ENCODE data around the gene OR2C1. TPM values are rescaled to one million over a fixed set of nuclear protein-coding genes. Genes with fewer than 3 reads are reported as not detected.
A peak's percentile ranks its signal among the peaks of the same experiment; 100 is the strongest.

Gene OR2C1
- polyA plus RNA-seq, 1 donor from 2014 or later: not detected

- Mint-ChIP-seq H3K36me3 (peaks cover 10% of the 10 kb centered on the region), H3K4me1 (peaks cover 0 to 5% (median 2%) of the 10 kb centered on the region in 3 donors), H3K9me3 (peaks cover 15 to 39% (median 18%) of the 10 kb centered on the region in 3 donors), H3K27ac (no peak overlapping the region), H3K27me3 (peaks cover 16% of the 10 kb centered on the region), H3K4me3 (no peak overlapping the region)
These were observed 8.1 kb downstream of the OR2C1 start for GRCh38 chr16:3363793-3364192.

GRCh38 chr16:3364774-3365427 lies 9.2 kb downstream of the OR2C1 start:
- Mint-ChIP-seq H3K9me3 (peaks cover 11 to 34% (median 11%) of the 10 kb centered on the region in 3 donors), H3K4me3 (peak overlapping the region; percentile 76 to 95 (median 84)), H3K36me3 (peaks cover 10% of the 10 kb centered on the region), H3K27me3 (peaks cover 12% of the 10 kb centered on the region), H3K4me1 (peaks cover 0 to 5% (median 2%) of the 10 kb centered on the region in 3 donors), H3K27ac (peak overlapping the region; percentile 64 to 93 (median 69))

GRCh38 chr16:3369073-3369472 lies 13.4 kb downstream of the OR2C1 start:
- H3K27ac Mint-ChIP-seq: no peak overlapping the region
- peaks cover 0 to 28% (median 5%) of the 10 kb centered on the region in 3 donors for H3K9me3 Mint-ChIP-seq
- H3K4me3 Mint-ChIP-seq: no peak overlapping the region
- no peaks in the 10 kb centered on the region for H3K27me3 Mint-ChIP-seq
- peaks cover 12% of the 10 kb centered on the region for H3K36me3 Mint-ChIP-seq
- peaks cover 0 to 5% (median 2%) of the 10 kb centered on the region in 3 donors for H3K4me1 Mint-ChIP-seq

GRCh38 chr16:3375680-3376079 lies 20.0 kb downstream of the OR2C1 start:
- Mint-ChIP-seq H3K4me3 (no peak overlapping the region), H3K27me3 (no peaks in the 10 kb centered on the region), H3K9me3 (peaks cover 12 to 28% (median 27%) of the 10 kb centered on the region in 3 donors), H3K36me3 (peaks cover 18% of the 10 kb centered on the region), H3K27ac (no peak overlapping the region), H3K4me1 (no peaks in the 10 kb centered on the region)

GRCh38 chr16:3377917-3378316 lies 22.2 kb downstream of the OR2C1 start:
- H3K9me3 Mint-ChIP-seq: peaks cover 17 to 47% (median 42%) of the 10 kb centered on the region in 3 donors

GRCh38 chr16:3383045-3383448 lies 27.4 kb downstream of the OR2C1 start:
- H3K4me3 Mint-ChIP-seq: no peak overlapping the region
- peaks cover 49% of the 10 kb centered on the region for H3K36me3 Mint-ChIP-seq
- H3K4me1 Mint-ChIP-seq: no peaks in the 10 kb centered on the region

More at GRCh38 chr16:3377917-3378316, 22.2 kb downstream of the OR2C1 start:
- Mint-ChIP-seq H3K36me3 (peaks cover 31% of the 10 kb centered on the region), H3K4me1 (no peaks in the 10 kb centered on the region), H3K27me3 (no peaks in the 10 kb centered on the region), H3K27ac (no peak overlapping the region), H3K4me3 (no peak overlapping the region)

GRCh38 chr16:3388325-3388724 lies 32.6 kb downstream of the OR2C1 start:
- H3K9me3 Mint-ChIP-seq: peaks cover 9 to 38% (median 36%) of the 10 kb centered on the region in 3 donors
- H3K4me1 Mint-ChIP-seq: peaks cover 0 to 4% (median 0%) of the 10 kb centered on the region in 3 donors
- H3K4me3 Mint-ChIP-seq: no peak overlapping the region
- no peak overlapping the region for H3K27ac Mint-ChIP-seq
- no peaks in the 10 kb centered on the region for H3K27me3 Mint-ChIP-seq
- peaks cover 46% of the 10 kb centered on the region for H3K36me3 Mint-ChIP-seq

More at GRCh38 chr16:3383045-3383448, 27.4 kb downstream of the OR2C1 start:
- Mint-ChIP-seq H3K9me3 (peaks cover 18 to 56% (median 50%) of the 10 kb centered on the region in 3 donors), H3K27me3 (no peaks in the 10 kb centered on the region), H3K27ac (no peak overlapping the region)

- Mint-ChIP-seq H3K36me3 (peaks cover 41% of the 10 kb centered on the region), H3K4me1 (peaks cover under 1 to 6% (median 5%) of the 10 kb centered on the region in 3 donors), H3K4me3 (no peak overlapping the region), H3K27me3 (no peaks in the 10 kb centered on the region), H3K27ac (no peak overlapping the region), H3K9me3 (peaks cover 4 to 32% (median 25%) of the 10 kb centered on the region in 3 donors)
These were observed 34.1 kb downstream of the OR2C1 start for GRCh38 chr16:3389663-3390338.

GRCh38 chr16:3400446-3400778 lies 44.7 kb downstream of the OR2C1 start:
- H3K27ac Mint-ChIP-seq: peak overlapping the region; percentile 52 to 91 (median 63)

GRCh38 chr16:3400779-3401688 lies 45.3 kb downstream of the OR2C1 start, which contains the start of the genes ZNF174 and ZSCAN32:
Gene ZNF174 (plus strand): TSS chr16:3401215. CDS start chr16:3402005, 790 bp downstream.
Gene ZSCAN32 (minus strand): TSS chr16:3401004. CDS start chr16:3397557, 3,447 bp downstream.
- peak within 1 kb of the TSS; percentile 91 to 96 (median 94) for H3K4me3 Mint-ChIP-seq
- peaks cover 7 to 8% (median 8%) of the 10 kb centered on the region in 3 donors for H3K9me3 Mint-ChIP-seq
- peaks cover 28% of the 10 kb centered on the region for H3K36me3 Mint-ChIP-seq
- H3K4me1 Mint-ChIP-seq: peaks cover 24 to 38% (median 28%) of the 10 kb centered on the region in 3 donors
- peak within 1 kb of the TSS; percentile 52 to 91 (median 63) for H3K27ac Mint-ChIP-seq
- H3K27me3 Mint-ChIP-seq: no peaks in the 10 kb centered on the region

More at GRCh38 chr16:3400446-3400778, 44.7 kb downstream of the OR2C1 start:
- Mint-ChIP-seq H3K36me3 (peaks cover 31% of the 10 kb centered on the region), H3K9me3 (peaks cover 5 to 9% (median 6%) of the 10 kb centered on the region in 3 donors), H3K4me1 (peaks cover 25 to 40% (median 28%) of the 10 kb centered on the region in 3 donors), H3K27me3 (no peaks in the 10 kb centered on the region), H3K4me3 (peak overlapping the region; percentile 91 to 96 (median 94))

- H3K4me3 Mint-ChIP-seq: peak overlapping the region; percentile 91 to 96 (median 94)
- H3K27me3 Mint-ChIP-seq: no peaks in the 10 kb centered on the region
- H3K36me3 Mint-ChIP-seq: peaks cover 28% of the 10 kb centered on the region
- H3K4me1 Mint-ChIP-seq: peaks cover 21 to 31% (median 21%) of the 10 kb centered on the region in 3 donors
- H3K9me3 Mint-ChIP-seq: peaks cover 6 to 14% (median 12%) of the 10 kb centered on the region in 3 donors
- H3K27ac Mint-ChIP-seq: peak overlapping the region in 1 of 3 donors; percentile 52
These were observed 46.2 kb downstream of the OR2C1 start for GRCh38 chr16:3401719-3402397.

Data from IgD-negative memory B cell (primary cell).